ENCODE results near the gene POM121.
"Not testable (repeated sequence)": the region's sequence is repeated elsewhere in the genome, so short reads cannot be mapped to it uniquely, and the experiment has no call there.

Gene POM121

GRCh38 chr7:72949686-72950085 lies 24.8 kb downstream of the POM121 start:
- not testable (repeated sequence) for ATAC-seq

DNA sequence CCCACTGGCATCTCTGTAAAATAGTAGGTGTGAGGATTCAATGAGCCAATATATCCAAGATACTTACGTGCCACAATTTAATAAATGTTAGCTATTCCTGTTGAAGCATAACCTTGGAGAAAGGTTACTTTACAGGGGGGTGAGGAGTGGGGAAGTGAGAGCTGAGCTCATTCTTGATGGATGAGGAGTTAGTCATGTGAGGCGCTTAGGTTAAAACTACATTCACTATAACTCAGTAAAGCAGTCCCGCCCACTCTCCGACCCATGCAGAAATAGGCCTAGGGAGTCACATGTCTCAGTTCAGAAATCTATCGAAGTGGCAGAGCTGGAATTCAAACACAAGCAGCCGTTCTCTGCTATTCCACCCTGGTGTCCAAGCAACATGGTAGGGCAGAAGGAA lies 25.5 kb downstream of the POM121 start:
- not testable (repeated sequence) for ATAC-seq

DNA sequence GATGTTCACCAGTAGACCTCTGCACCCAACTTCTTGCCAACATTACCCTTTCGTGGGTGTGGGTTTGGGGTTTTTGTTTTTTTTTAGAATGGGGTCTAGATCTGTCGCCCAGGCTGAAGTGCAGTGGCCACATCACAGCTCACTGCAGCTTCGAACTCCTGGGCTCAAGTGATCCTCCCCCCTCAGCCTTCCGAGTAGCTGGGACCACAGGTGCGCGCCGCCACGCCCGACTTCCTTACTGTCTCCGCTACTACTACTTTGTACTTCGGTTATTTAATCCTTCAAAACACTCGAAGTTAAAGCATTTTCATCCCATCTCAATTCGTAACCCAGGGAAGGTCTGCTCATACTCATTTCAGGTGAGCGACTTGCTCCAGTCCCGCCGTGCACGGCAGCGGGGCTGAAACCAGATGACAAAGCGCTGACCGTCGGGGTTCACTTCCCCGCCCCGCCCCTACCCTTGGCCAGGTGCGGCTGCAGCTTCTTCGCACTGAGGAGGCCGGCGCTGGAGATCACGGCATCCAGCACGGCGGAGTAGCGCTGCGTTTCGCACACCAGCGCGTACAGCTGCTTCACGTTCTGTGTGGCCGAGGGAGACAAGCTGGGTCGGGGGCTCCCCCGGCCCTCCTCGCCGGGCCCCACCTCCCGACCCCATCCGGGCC lies 29.1 kb downstream of the POM121 start:
- ATAC-seq, result peak; percentile 54 to 55

DNA sequence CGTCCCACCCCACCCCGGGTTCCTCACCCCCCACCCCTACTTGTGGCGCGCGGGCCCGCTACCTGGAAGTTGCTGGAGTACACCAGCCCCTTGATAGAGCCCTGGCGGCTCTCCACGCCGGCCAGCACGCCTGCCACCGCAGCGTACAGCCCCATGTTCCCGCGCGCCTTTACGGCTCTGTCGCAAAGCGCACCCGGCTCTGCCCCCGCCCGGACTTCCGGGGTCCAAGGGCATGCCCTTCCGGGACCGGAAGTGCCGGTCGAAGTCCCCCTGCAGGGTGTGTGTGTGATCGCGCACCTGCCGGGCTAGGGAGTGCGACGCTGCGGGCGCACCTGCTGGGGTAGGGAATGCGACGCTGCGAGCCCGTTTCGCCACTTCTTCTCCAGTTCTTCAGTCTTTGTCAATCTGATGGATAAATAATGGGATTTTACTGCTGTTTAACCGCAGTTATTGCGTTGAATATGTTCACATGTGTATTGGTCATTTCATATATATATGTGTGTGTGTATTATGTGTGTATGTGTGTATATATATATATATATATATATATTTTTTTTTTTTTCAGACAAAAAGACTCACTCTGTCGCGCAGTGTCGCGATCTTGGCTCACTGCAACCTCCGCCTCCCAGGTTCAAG lies 29.8 kb downstream of the POM121 start:
- ATAC-seq, result peak; percentile 95 to 96

- not testable (repeated sequence) for ATAC-seq
Observed at GRCh38 chr7:72960029-72960428, 35.1 kb downstream of the POM121 start.

GRCh38 chr7:72960626-72961345 lies 35.9 kb downstream of the POM121 start:
- not testable (repeated sequence) for ATAC-seq

GRCh38 chr7:72961346-72961650 lies 36.4 kb downstream of the POM121 start:
- not testable (repeated sequence) for ATAC-seq

DNA sequence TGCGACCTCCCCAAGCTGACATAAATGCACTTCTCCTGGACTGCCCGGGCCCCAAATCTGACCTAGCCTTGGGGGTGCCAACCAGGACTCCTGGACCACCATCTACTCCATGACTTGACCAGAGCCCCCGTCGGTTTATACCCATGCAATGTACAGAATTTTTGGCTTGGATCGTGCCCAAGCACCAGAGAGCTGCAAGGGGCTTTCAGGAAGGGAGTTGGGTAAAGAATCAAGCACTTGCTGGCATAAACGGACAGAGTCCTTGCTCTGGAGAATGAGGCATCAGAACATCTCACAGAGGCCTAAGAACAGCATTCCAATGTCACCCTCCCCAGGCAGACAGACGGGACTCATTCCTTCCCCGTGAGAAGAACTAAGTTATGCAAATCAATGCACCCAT lies 38.2 kb downstream of the POM121 start:
- ATAC-seq, result not testable (repeated sequence)

- ATAC-seq, result peak; percentile 57 to 61
Observed at GRCh38 chr7:72965186-72965975, 40.5 kb downstream of the POM121 start.

- ATAC-seq, result not testable (repeated sequence)
Observed at GRCh38 chr7:72966892-72967291, 42.0 kb downstream of the POM121 start.

- peak in 1 of 2 donors; percentile 8 for ATAC-seq
Observed at GRCh38 chr7:72968980-72969516, 44.2 kb downstream of the POM121 start, which contains the start of gene TRIM74. TSS of gene TRIM74 (minus strand) at chr7:72969466. CDS start at chr7:72966157, 3,309 bp downstream.

GRCh38 chr7:72969688-72970087 lies 44.8 kb downstream of the POM121 start:
- not testable (repeated sequence) for ATAC-seq

- not testable (repeated sequence) for ATAC-seq
Observed at GRCh38 chr7:72971505-72971904, 46.6 kb downstream of the POM121 start.

DNA sequence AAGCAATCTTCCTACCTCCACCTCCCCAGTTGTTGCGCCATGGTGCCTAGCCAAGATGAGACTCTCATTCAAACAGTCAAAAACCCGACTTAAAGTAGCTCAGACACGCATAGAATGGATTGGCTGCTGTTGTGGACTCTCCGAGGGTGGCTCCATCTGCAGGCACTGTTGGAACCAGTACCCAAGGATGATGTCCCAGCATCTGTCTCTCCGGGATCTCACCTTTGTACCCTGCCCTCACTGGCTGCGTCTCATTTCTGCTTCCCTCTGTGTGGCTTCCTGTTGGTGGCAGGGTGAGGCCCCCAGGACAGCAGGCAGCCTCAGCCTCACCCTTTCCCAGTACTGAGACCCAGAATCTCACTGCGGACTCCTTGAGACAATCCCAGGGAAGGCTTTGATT lies 49.9 kb downstream of the POM121 start:
- not testable (repeated sequence) for ATAC-seq

- ATAC-seq, result not testable (repeated sequence)
Observed at GRCh38 chr7:72975656-72976286, 50.9 kb downstream of the POM121 start.

DNA sequence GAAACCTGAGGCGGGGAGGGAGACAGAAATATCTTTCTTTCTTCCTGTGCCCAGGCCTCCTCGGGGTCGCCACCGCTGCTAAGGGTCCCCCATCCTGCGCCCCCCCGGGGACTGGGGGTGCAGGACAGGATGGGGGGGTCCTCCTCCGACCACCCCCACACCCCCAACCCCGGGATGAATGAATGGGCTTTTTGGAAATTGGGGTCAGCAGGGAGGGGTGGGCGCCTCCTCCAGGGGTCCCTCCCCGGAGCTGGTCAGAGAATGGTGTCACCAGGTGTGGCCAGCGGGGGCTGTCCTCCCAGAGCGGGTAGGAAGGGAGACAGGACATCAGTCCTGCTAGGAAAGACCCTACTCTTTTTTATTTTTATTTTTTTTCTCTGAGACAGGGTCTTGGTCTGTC lies 51.5 kb downstream of the POM121 start:
- ATAC-seq, result not testable (repeated sequence)

- not testable (repeated sequence) for ATAC-seq
Observed at GRCh38 chr7:72980382-72980781, 55.5 kb downstream of the POM121 start.

- ATAC-seq, result not testable (repeated sequence)
Observed at GRCh38 chr7:72982084-72982483, 57.2 kb downstream of the POM121 start.

GRCh38 chr7:72990146-72990913 lies 65.4 kb downstream of the POM121 start:
- not testable (repeated sequence) for ATAC-seq

DNA sequence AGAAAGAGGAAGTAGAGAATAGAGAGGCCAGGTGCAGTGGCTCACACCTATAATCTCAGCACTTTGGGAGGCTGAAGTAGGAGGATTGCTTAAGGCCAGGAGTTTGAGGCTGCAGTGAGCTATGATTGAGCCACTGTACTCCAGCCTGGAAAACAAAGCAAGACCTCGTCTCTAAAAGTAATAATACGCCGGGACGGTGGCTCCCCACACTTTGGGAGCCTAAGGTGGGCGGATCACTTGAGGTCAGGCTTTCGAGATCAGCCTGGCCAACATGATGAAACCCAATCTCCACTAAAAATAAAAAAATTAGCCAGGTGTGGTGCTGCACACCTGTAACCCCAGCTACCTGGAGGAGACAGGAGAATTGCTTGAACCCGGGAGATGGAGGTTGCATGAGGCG lies 70.6 kb downstream of the POM121 start:
- not testable (repeated sequence) for ATAC-seq

- not testable (repeated sequence) for ATAC-seq
Observed at GRCh38 chr7:72997447-72997846, 72.6 kb downstream of the POM121 start.

All from activated CD4-positive, CD25-positive, alpha-beta regulatory T cell treated with anti-CD3 and anti-CD28 coated beads, Interleukin-2, amount 50 U/mL, for 24 hours (primary cell).